GM13977 (cell line): Measurements from ENCODE around the gene MTA2.
A peak's percentile ranks its signal among the peaks of the same experiment; 100 is the strongest.

Experiments used
- DNase-seq: peaks from one replicate; pipeline ENCODE4 v3.0.0; 2012; ENCODE audit warnings: low spot score
- in situ Hi-C: fragments of 300-500 bp; cut with MboI; formaldehyde crosslinking; loops from one replicate; pipeline ENCODE4 v1.12.0; 2022; ENCODE audit warnings: low sequenced_read_pairs, low pct_unique_long_range_greater_than_20kb, mixed read lengths, inconsistent platforms; ENCODE audit not compliant: unreplicated experiment
- TF ChIP-seq, protein P1 (sequence below): IDR thresholded peaks from 2 replicates; pipeline ENCODE4 v1.5.1; 2012; ENCODE audit warnings: mild to moderate bottlenecking, control low read depth; ENCODE audit not compliant: insufficient read depth; ENCODE audit errors: extremely low read depth, missing control alignments

MTA2 gene

DNA sequence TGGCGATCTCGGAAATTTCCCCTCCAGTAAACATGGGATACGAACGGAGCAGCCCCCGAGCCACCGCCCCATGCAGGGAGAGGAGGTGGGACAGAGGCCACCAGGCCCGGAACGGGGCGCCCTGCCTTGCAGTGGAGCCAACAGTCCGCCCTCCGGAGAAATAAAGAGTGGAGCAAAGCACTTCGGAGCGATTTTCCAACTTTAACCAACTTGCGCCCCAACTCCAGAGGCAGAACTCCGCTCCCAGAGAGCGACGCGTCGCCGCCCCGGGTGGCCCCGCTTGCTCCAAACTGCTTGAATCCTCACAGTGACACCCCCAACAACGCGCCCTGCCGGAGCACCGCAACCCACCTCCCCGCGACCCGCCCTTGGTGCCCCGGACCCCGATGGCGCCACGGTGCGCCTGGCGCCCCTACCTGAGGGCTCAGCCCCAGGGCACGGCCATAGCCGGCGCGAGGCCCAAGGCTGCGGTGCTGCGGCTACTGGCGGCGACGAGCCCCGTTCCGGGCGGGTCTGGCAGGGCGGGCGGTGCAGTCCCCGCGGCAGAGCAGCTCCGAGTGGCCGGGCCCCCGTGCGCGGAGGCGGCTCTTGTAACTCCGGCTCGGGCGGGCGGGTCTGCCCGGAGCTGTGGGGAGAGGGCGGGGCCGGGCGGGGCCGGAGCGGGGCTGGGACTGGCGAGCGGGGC lies 55.3 kb downstream of the MTA2 start, which contains the start of gene AHNAK:
TSS of gene AHNAK (minus strand) at position 563 of the 685 bp plus-strand sequence. CDS start 10,708 bp downstream, outside the sequence.
- DNase-seq, result peak; percentile 82
- in situ Hi-C loops, result no loop called here
- TF ChIP-seq, protein P1, sequence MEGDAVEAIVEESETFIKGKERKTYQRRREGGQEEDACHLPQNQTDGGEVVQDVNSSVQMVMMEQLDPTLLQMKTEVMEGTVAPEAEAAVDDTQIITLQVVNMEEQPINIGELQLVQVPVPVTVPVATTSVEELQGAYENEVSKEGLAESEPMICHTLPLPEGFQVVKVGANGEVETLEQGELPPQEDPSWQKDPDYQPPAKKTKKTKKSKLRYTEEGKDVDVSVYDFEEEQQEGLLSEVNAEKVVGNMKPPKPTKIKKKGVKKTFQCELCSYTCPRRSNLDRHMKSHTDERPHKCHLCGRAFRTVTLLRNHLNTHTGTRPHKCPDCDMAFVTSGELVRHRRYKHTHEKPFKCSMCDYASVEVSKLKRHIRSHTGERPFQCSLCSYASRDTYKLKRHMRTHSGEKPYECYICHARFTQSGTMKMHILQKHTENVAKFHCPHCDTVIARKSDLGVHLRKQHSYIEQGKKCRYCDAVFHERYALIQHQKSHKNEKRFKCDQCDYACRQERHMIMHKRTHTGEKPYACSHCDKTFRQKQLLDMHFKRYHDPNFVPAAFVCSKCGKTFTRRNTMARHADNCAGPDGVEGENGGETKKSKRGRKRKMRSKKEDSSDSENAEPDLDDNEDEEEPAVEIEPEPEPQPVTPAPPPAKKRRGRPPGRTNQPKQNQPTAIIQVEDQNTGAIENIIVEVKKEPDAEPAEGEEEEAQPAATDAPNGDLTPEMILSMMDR, result no peak

DNA sequence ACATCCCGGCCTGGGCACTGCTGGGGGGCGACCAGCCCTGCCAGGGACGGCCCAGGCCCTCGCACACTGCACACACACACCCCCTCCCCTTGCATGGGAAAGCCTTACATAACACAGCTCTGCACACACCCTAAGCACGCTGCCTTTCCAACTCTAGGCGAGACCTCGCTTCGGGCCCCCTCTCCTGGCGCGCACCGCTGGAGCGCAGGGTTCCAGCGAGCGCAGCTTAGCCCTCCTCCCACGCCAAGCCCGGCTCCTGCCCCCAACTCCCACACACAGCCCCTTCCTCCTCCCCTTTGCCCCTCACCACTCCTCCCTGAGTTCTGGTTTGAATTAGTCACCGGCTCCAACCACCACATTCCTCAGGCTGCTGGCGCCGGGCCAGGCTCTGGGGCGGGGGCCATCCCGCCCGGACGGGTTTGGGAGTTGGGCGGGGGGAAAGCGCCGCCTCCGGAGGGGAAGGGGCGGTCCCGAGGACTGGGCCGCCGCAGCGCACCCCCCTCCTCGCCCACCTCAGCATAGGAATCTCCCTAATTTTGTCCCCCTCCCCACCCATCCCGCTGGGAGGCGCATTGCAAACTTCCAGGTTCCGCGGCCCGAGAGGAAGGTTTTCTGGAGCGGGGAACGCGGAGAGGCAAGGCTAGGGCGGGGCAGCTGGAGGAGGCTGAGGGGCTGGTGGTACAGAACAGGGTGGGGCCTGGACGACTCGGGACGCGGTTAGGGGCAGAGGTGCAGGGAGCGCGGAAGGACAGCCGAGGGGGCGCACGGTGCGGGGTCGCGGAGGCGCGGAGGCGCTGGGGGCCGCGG lies 56.0 kb downstream of the MTA2 start:
- TF ChIP-seq, protein P1, result no peak
- DNase-seq, result no peak
- in situ Hi-C loops, result no loop called here

DNA sequence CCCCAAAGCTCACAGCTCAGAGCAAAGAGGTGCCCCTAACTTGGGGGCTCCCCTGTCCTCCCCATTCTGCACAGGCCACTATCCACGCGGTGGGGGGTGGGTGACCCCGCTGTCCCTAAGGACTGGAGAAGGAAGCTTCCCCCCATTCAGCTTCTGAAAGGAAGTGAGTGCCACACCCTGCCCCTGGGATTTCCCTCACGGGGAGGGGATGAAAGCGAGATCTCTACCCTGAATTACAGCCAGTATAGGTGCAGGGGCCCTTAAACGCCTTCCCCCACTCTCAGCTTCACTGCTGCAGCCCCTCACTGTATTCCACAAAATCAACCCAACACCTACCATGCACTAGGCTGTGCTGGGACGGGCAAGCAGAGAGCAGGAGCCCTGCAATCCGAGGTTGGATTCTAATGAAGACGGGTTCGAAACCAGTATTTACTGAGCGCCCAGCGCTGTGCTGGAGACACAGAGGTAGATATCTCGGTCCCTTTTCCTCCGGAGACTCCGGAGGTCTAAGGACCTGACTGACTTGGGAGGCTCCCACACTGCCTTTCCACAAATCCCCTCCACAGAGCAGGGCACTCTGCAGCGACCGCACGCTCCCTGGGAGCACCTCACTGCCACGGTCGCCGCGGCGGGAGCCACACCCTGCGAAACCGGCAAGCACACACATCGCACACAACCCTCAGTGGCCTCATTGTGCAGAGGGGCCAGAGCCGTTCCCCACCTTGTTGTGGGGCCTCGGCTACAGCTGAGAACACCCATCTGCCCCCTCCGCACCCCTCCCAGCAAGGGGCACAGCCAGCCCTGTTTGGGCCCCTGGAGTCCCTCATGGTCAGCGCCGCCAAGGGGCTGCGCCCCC lies 56.9 kb downstream of the MTA2 start:
- peak; percentile 67 for DNase-seq

DNA sequence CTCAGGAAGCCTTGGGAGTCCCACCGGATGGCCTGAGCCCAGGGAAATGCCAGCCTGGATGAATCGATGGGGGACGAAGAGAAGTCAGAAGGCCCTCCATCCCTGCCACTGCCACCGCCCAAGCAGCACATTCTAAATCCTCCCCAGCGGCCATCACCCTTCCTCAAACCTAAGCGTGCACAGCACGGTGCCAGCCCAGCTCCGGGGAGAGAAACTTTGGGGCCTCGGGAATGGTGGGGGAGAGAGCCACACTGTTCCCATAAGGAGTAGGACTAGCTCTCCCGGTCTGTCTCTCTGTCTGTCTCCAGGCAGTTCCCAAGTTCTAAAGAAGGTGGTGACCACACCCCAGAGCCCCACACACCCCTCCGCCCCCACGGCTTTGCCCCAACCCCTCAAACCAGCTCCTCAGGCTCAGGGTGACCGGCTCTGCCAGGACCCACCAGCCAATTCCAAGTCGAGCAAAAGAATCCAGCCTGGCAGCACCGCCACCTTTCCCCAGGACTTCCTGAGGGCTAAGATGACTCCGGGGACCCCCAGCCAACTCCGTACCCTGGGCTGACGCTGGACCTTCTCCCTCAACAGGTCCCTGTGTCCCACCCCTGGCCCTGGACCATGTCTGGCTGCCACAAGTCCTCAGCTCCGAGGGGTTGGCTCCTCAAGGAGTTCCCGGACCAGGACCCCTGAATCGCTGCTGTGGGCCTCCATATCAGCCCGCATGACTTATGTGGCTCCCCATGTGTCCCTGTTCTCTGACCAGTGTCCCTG lies 57.8 kb downstream of the MTA2 start:
- in situ Hi-C loops, result no loop called here

More for the DNA sequence above, 56.9 kb downstream of the MTA2 start:
- TF ChIP-seq, protein P1, result no peak
- in situ Hi-C loops, result no loop called here

More for the DNA sequence above, 57.8 kb downstream of the MTA2 start:
- TF ChIP-seq, protein P1, result no peak
- DNase-seq, result no peak
